ENCODE data around the gene DYNLT2B.

The DYNLT2B gene

DNA sequence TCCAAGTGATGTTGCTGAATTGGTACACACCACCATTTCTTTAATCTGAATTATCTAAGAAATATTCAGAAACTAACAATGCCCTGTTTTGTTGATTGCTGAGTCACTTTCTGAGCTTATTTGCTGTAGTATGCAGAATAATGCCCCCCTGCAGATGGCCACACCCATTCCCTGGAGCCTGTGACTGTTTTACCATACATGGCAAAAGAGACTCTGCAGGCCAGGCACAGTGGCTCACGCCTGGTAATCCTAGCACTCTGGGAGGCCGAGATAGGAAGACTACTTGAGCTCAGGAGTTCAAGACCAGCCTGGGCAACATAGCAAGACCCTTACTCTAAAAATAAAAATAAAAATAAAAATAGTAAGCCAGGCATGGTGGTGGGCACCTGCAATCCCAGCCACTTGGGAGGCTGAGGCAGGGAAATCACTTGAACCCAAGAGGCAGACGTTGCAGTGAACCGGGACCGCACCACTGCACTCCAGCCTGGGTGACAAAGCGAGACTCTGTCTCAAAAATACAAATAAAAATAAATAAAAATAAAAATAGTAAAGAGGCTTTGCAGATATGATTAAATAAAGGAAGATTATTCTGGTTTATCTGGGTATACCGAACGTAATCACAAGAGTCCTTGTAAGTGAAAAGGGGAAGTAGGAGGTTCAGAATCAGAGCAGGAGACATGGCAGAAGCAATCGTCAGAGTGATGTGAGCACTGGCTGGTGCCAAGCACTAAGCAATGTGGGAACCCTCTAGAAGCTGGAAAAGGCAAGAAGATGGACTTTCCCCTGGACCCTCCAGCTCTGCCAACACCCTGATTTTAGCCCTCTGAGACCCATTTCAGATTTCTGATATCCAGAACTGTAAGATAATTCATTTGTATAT, 49.5 kb downstream of the DYNLT2B start:
- no peak for TF ChIP-seq FOXP2 (optimal IDR thresholded peaks at IDR 0.05; ENCODE audit: borderline replicate concordance, extremely low read depth, extremely low read length, insufficient read depth)
- TF ChIP-seq POLR2AphosphoS5 (IDR thresholded peaks at IDR 0.05; ENCODE audit: low read depth, low read length) = no peak
- TF ChIP-seq SIN3A (IDR thresholded peaks at IDR 0.05; ENCODE audit: borderline replicate concordance, insufficient read depth, low read length) = no peak
- TF ChIP-seq, protein P1, sequence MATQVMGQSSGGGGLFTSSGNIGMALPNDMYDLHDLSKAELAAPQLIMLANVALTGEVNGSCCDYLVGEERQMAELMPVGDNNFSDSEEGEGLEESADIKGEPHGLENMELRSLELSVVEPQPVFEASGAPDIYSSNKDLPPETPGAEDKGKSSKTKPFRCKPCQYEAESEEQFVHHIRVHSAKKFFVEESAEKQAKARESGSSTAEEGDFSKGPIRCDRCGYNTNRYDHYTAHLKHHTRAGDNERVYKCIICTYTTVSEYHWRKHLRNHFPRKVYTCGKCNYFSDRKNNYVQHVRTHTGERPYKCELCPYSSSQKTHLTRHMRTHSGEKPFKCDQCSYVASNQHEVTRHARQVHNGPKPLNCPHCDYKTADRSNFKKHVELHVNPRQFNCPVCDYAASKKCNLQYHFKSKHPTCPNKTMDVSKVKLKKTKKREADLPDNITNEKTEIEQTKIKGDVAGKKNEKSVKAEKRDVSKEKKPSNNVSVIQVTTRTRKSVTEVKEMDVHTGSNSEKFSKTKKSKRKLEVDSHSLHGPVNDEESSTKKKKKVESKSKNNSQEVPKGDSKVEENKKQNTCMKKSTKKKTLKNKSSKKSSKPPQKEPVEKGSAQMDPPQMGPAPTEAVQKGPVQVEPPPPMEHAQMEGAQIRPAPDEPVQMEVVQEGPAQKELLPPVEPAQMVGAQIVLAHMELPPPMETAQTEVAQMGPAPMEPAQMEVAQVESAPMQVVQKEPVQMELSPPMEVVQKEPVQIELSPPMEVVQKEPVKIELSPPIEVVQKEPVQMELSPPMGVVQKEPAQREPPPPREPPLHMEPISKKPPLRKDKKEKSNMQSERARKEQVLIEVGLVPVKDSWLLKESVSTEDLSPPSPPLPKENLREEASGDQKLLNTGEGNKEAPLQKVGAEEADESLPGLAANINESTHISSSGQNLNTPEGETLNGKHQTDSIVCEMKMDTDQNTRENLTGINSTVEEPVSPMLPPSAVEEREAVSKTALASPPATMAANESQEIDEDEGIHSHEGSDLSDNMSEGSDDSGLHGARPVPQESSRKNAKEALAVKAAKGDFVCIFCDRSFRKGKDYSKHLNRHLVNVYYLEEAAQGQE (IDR thresholded peaks at IDR 0.05; ENCODE audit: insufficient read depth in 1 of 2, low read depth in 2 of 2, low read length in 2 of 2) = no peak
- TF ChIP-seq TAF1 (IDR thresholded peaks at IDR 0.05; ENCODE audit: borderline replicate concordance, insufficient read depth, low read length) = no peak

GRCh38 chr3:196263819-196264218, 54.2 kb downstream of the DYNLT2B start:
- TF ChIP-seq, protein P1 (IDR thresholded peaks at IDR 0.05; ENCODE audit: insufficient read depth in 1 of 2, low read depth in 2 of 2, low read length in 2 of 2) = no peak
- TF ChIP-seq TAF1 (IDR thresholded peaks at IDR 0.05; ENCODE audit: borderline replicate concordance, insufficient read depth, low read length) (no peak), POLR2AphosphoS5 (IDR thresholded peaks at IDR 0.05; ENCODE audit: low read depth, low read length) (no peak), SIN3A (IDR thresholded peaks at IDR 0.05; ENCODE audit: borderline replicate concordance, insufficient read depth, low read length) (no peak)

DNA sequence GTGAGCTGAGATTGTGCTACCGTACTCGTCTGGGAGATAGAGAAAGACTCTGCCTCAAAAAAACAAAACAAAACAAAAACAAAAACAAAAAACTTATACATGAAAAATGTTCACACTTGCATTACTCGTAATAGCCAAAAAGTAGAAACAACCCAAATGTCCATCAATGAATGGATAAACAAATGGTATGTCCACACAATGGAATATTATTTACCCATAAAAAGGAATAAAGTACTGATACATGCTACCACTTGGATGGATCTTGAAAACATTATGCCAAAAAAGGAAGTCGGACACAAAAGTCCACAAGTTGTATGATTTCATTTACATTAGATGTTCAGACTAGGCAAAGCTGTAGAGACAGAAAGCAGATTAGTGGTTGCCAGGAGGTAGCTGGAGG, 57.3 kb downstream of the DYNLT2B start:
- TF ChIP-seq POLR2AphosphoS5 (IDR thresholded peaks at IDR 0.05; ENCODE audit: low read depth, low read length) (no peak), TAF1 (IDR thresholded peaks at IDR 0.05; ENCODE audit: borderline replicate concordance, insufficient read depth, low read length) (no peak), SIN3A (IDR thresholded peaks at IDR 0.05; ENCODE audit: borderline replicate concordance, insufficient read depth, low read length) (no peak), FOXP2 (optimal IDR thresholded peaks at IDR 0.05; ENCODE audit: borderline replicate concordance, extremely low read depth, extremely low read length, insufficient read depth) (no peak)
- TF ChIP-seq, protein P1 (IDR thresholded peaks at IDR 0.05; ENCODE audit: insufficient read depth in 1 of 2, low read depth in 2 of 2, low read length in 2 of 2) = no peak

GRCh38 chr3:196255776-196256175, 62.3 kb downstream of the DYNLT2B start:
- TF ChIP-seq, protein P1 (IDR thresholded peaks at IDR 0.05; ENCODE audit: insufficient read depth in 1 of 2, low read depth in 2 of 2, low read length in 2 of 2) = no peak
- TF ChIP-seq SIN3A (IDR thresholded peaks at IDR 0.05; ENCODE audit: borderline replicate concordance, insufficient read depth, low read length) (no peak), FOXP2 (optimal IDR thresholded peaks at IDR 0.05; ENCODE audit: borderline replicate concordance, extremely low read depth, extremely low read length, insufficient read depth) (no peak), POLR2AphosphoS5 (IDR thresholded peaks at IDR 0.05; ENCODE audit: low read depth, low read length) (no peak), TAF1 (IDR thresholded peaks at IDR 0.05; ENCODE audit: borderline replicate concordance, insufficient read depth, low read length) (no peak)
